ENCODE data around the gene CCDC121.
"Not testable (repeated sequence)": the region's sequence is repeated elsewhere in the genome, so short reads cannot be mapped to it uniquely, and the experiment has no call there.

DNA sequence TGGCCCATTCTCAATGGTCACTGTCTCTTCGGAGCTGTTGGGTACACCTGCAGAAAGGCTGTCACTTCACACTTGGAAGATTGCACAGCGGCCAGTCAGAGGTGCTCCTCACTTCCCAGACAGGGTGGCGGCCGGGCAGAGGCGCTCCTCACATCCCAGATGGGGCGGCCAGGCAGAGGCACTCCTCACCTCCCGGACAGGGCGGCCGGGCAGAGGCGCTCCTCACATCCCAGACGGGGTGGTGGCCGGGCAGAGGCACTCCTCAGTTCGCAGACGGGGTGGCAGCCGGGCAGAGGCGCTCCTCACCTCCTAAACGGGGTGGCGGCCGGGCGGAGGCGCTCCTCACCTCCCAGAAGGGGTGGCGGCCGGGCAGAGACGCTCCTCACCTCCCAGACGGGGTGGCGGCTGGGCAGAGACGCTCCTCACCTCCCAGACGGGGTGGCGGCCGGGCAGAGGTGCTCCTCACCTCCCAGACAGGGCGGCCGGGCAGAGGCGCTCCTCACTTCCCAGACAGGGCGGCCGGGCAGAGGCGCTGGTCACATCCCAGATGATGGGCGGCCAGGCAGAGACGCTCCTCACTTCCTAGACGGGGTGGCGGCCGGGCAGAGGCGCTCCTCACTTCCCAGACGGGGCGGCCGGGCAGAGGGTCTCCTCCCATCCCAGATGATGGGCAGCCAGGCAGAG is 34.6 kb downstream of the CCDC121 start:
- TF ChIP-seq, protein P1, sequence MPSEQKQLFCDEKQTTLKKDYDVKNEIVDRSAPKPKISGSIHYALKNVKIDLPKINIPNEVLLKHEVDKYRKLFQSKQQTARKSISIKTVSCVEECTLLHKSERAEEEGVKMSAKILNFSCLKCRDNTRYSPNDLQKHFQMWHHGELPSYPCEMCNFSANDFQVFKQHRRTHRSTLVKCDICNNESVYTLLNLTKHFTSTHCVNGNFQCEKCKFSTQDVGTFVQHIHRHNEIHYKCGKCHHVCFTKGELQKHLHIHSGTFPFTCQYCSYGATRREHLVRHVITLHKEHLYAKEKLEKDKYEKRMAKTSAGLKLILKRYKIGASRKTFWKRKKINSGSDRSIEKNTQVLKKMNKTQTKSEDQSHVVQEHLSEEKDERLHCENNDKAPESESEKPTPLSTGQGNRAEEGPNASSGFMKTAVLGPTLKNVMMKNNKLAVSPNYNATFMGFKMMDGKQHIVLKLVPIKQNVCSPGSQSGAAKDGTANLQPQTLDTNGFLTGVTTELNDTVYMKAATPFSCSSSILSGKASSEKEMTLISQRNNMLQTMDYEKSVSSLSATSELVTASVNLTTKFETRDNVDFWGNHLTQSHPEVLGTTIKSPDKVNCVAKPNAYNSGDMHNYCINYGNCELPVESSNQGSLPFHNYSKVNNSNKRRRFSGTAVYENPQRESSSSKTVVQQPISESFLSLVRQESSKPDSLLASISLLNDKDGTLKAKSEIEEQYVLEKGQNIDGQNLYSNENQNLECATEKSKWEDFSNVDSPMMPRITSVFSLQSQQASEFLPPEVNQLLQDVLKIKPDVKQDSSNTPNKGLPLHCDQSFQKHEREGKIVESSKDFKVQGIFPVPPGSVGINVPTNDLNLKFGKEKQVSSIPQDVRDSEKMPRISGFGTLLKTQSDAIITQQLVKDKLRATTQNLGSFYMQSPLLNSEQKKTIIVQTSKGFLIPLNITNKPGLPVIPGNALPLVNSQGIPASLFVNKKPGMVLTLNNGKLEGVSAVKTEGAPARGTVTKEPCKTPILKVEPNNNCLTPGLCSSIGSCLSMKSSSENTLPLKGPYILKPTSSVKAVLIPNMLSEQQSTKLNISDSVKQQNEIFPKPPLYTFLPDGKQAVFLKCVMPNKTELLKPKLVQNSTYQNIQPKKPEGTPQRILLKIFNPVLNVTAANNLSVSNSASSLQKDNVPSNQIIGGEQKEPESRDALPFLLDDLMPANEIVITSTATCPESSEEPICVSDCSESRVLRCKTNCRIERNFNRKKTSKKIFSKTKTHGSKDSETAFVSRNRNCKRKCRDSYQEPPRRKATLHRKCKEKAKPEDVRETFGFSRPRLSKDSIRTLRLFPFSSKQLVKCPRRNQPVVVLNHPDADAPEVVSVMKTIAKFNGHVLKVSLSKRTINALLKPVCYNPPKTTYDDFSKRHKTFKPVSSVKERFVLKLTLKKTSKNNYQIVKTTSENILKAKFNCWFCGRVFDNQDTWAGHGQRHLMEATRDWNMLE (tag by site-specific recombination; conservative IDR thresholded peaks at IDR 0.05; ENCODE audit: low read depth), result not testable (repeated sequence)
- TF ChIP-seq, protein P2, sequence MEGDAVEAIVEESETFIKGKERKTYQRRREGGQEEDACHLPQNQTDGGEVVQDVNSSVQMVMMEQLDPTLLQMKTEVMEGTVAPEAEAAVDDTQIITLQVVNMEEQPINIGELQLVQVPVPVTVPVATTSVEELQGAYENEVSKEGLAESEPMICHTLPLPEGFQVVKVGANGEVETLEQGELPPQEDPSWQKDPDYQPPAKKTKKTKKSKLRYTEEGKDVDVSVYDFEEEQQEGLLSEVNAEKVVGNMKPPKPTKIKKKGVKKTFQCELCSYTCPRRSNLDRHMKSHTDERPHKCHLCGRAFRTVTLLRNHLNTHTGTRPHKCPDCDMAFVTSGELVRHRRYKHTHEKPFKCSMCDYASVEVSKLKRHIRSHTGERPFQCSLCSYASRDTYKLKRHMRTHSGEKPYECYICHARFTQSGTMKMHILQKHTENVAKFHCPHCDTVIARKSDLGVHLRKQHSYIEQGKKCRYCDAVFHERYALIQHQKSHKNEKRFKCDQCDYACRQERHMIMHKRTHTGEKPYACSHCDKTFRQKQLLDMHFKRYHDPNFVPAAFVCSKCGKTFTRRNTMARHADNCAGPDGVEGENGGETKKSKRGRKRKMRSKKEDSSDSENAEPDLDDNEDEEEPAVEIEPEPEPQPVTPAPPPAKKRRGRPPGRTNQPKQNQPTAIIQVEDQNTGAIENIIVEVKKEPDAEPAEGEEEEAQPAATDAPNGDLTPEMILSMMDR (tag by site-specific recombination; IDR thresholded peaks at IDR 0.05), result not testable (repeated sequence)
- TF ChIP-seq ZFP37 (tag by site-specific recombination; IDR thresholded peaks at IDR 0.05); PRDM1 (tag by site-specific recombination; IDR thresholded peaks at IDR 0.05); ZNF776 (tag by site-specific recombination; IDR thresholded peaks at IDR 0.05; ENCODE audit: borderline replicate concordance); ZNF670 (tag by site-specific recombination; IDR thresholded peaks at IDR 0.05; ENCODE audit: low read depth); HOXA7 (CRISPR knock-in tag; IDR thresholded peaks at IDR 0.05; ENCODE audit: borderline replicate concordance): not testable (repeated sequence)
